GM23338 (cell line): Measurements from ENCODE around the gene FTH1. TPM values are rescaled to one million over a fixed set of nuclear protein-coding genes. Genes with fewer than 3 reads are reported as not detected.
"Not testable (repeated sequence)": the region's sequence is repeated elsewhere in the genome, so short reads cannot be mapped to it uniquely, and the experiment has no call there.

Source experiments
- ATAC-seq: fragments of 200-7000 bp; cut with Tn5 transposase; 3 replicates; pipeline ENCODE4 v1.9.1; 2020
- DNase-seq: peaks from one replicate; pipeline ENCODE4 v3.0.0-alpha.2; 2015; ENCODE audit warnings: low spot score
- H2AFZ ChIP-seq: fragments of 200-600 bp; sonication (generic); 2 replicates; pipeline ENCODE4 v1.8.0; 2016; ENCODE audit warnings: antibody characterized with exemption, mild to moderate bottlenecking, moderate library complexity
- H3F3A ChIP-seq: fragments of 200-600 bp; sonication (generic); replicated peaks from 2 replicates; pipeline ENCODE4 v1.8.0; 2017; ENCODE audit warnings: antibody characterized with exemption, mixed run types, low read depth
- H3K27ac ChIP-seq: fragments of 200-600 bp; sonication (generic); 2 replicates; pipeline ENCODE4 v1.6.1; 2016; ENCODE audit warnings: low read depth
- H3K27me3 ChIP-seq: fragments of 200-600 bp; sonication (generic); 2 replicates; pipeline ENCODE4 v1.8.0; 2016; ENCODE audit warnings: mild to moderate bottlenecking, mixed run types, moderate library complexity; ENCODE audit not compliant: insufficient read depth
- H3K36me3 ChIP-seq: fragments of 200-600 bp; sonication (generic); 2 replicates; pipeline ENCODE4 v1.8.0; 2016; ENCODE audit warnings: mild to moderate bottlenecking; ENCODE audit not compliant: insufficient read depth
- H3K4me1 ChIP-seq: fragments of 200-600 bp; sonication (generic); 2 replicates; pipeline ENCODE4 v1.8.0; 2016; ENCODE audit warnings: mild to moderate bottlenecking, moderate library complexity; ENCODE audit not compliant: insufficient read depth
- H3K4me2 ChIP-seq: fragments of 200-600 bp; sonication (generic); 2 replicates; pipeline ENCODE4 v1.7.1; 2017; ENCODE audit warnings: mixed run types
- H3K4me3 ChIP-seq: fragments of 200-600 bp; sonication (generic); 2 replicates; pipeline ENCODE4 v1.6.1; 2016; ENCODE audit warnings: mixed run types
- H3K79me2 ChIP-seq: fragments of 200-600 bp; sonication (generic); replicated peaks from 2 replicates; pipeline ENCODE4 v1.8.0; 2017; ENCODE audit warnings: mild to moderate bottlenecking; ENCODE audit not compliant: insufficient read depth
- H3K9me2 ChIP-seq: fragments of 200-600 bp; sonication (generic); 2 replicates; pipeline ENCODE4 v1.8.0; 2017; ENCODE audit not compliant: insufficient read depth
- H4K20me1 ChIP-seq: fragments of 200-600 bp; sonication (generic); replicated peaks from 2 replicates; pipeline ENCODE4 v1.8.0; 2017; ENCODE audit warnings: mild to moderate bottlenecking; ENCODE audit not compliant: insufficient read depth
- H3K27ac Mint-ChIP-seq: 2 replicates; pipeline ENCODE4 v1.8.0; 2020; ENCODE audit warnings: inconsistent platforms, mild to moderate bottlenecking, moderate library complexity, mixed read lengths
- H3K27me3 Mint-ChIP-seq: 3 replicates; pipeline ENCODE4 v1.8.0; 2022; ENCODE audit warnings: low read depth, mild to moderate bottlenecking, moderate library complexity, mixed read lengths, inconsistent platforms; ENCODE audit not compliant: insufficient read depth, poor library complexity
- H3K36me3 Mint-ChIP-seq: 3 replicates; pipeline ENCODE4 v1.8.0; 2021; ENCODE audit warnings: low read depth, mild to moderate bottlenecking, inconsistent platforms, moderate library complexity, mixed read lengths
- H3K4me1 Mint-ChIP-seq: 3 replicates; pipeline ENCODE4 v1.8.0; 2020; ENCODE audit warnings: mild to moderate bottlenecking, inconsistent platforms, mixed read lengths
- H3K4me3 Mint-ChIP-seq: 3 replicates; pipeline ENCODE4 v1.8.0; 2021; ENCODE audit warnings: moderate library complexity, mild to moderate bottlenecking, inconsistent platforms, mixed read lengths
- H3K9me3 Mint-ChIP-seq: 3 replicates; pipeline ENCODE4 v1.8.0; 2020; ENCODE audit warnings: moderate library complexity, mild to moderate bottlenecking, inconsistent platforms, mixed read lengths
- CREB1 ChIP-seq: fragments of 250-450 bp; sonication (Bioruptor Pico); IDR thresholded peaks from 2 replicates; pipeline ENCODE4 v1.5.0; 2020; ENCODE audit warnings: low read depth, mild to moderate bottlenecking, moderate library complexity
- CTCF ChIP-seq, 2 experiments: fragments of 200-600 bp in 1 of 2; sonication (generic) in 1 of 2; conservative IDR thresholded peaks; 2 replicates each; pipeline versions ENCODE4 v1.5.1 to v1.6.1; 2016 to 2017; ENCODE audit warnings: antibody characterized with exemption in 2 of 2, low read depth in 2 of 2, mild to moderate bottlenecking in 2 of 2, moderate library complexity in 1 of 2
- EZH2 ChIP-seq: fragments of 200-600 bp; sonication (generic); IDR thresholded peaks from one replicate; pipeline ENCODE4 v1.8.0; 2017; ENCODE audit warnings: antibody characterized with exemption, mild to moderate bottlenecking, low read depth; ENCODE audit not compliant: unreplicated experiment
- EZH2phosphoT487 ChIP-seq: fragments of 200-600 bp; sonication (generic); IDR thresholded peaks from one replicate; pipeline ENCODE4 v1.8.1; 2018; ENCODE audit warnings: antibody characterized with exemption; ENCODE audit not compliant: unreplicated experiment
- JUNB ChIP-seq: IDR thresholded peaks from one replicate; pipeline ENCODE4 v1.6.1; 2016; ENCODE audit warnings: antibody characterized with exemption; ENCODE audit not compliant: unreplicated experiment
- NANOG ChIP-seq: IDR thresholded peaks from 2 replicates; pipeline ENCODE4 v1.6.1; 2016; ENCODE audit warnings: antibody characterized with exemption, borderline replicate concordance
- POLR2AphosphoS5 ChIP-seq: IDR thresholded peaks from 2 replicates; pipeline ENCODE4 v1.6.1; 2016; ENCODE audit warnings: antibody characterized with exemption, low read depth
- REST ChIP-seq: IDR thresholded peaks from one replicate; pipeline ENCODE4 v1.6.1; 2018; ENCODE audit warnings: antibody characterized with exemption; ENCODE audit not compliant: unreplicated experiment
- STAT1 ChIP-seq: IDR thresholded peaks from one replicate; pipeline ENCODE4 v1.6.1; 2016; ENCODE audit warnings: antibody characterized with exemption; ENCODE audit not compliant: unreplicated experiment
- ZNF114 ChIP-seq: fragments of 250-450 bp; sonication (Bioruptor Pico); IDR thresholded peaks from 2 replicates; pipeline ENCODE4 v1.5.0; 2020; ENCODE audit warnings: mild to moderate bottlenecking, moderate library complexity
- ZNF331 ChIP-seq: fragments of 250-450 bp; sonication (Bioruptor Pico); IDR thresholded peaks from 2 replicates; pipeline ENCODE4 v1.5.0; 2020; ENCODE audit warnings: low read depth, mild to moderate bottlenecking, moderate library complexity
- polyA plus RNA-seq: library from polyadenylated mRNA; unstranded; fragments of >200 nt; fragmentation: Nextera tagmentation; extraction: Ambion mirVana; gene quantifications from 2 replicates; pipeline ENCODE4 v1.2.1, GENCODE V29; 2016
- total RNA-seq: library from RNA; depleted of rRNA; stranded (reverse); fragments of >200 nt; shearing (Covaris generic); gene quantifications from 2 replicates; pipeline ENCODE4 v1.2.3, GENCODE V29; 2014

Gene FTH1
- total and polyA plus RNA-seq, 2 experiments from 2014 or later = 718 to 2,750 TPM

DNA sequence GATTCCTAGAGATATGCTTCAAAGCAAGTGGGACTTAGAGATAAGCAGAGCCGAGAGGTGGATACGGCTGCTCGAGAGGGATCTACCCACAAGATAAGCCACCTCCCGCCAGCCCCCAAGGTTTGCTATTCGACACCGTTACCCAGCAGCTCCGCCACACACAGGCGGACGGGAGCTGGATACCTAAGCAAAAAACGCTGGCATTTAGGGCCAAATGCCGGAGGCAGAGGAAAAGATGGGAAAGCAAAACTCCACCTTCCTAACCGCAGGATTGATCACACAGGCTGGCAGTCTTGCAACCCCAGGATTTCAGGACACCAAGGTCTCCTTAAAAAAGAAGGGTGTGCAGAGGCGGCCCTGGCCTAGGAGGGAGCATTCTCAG lies 709 bp downstream of the FTH1 start:
- H4K20me1 ChIP-seq = peaks cover 32% of the 10 kb centered on the region
- H3K27ac ChIP-seq = peak overlapping the region; percentile 97
- H3K79me2 ChIP-seq = peaks cover 43% of the 10 kb centered on the region
- H3K4me3 ChIP-seq = peak overlapping the region; percentile 100
- 0 out of 2 replicates have a peak, but pooled peaks cover 4% of the 10 kb centered on the region for H3K9me2 ChIP-seq
- H3K27me3 Mint-ChIP-seq = peaks cover 26% of the 10 kb centered on the region
- ATAC-seq = no peak
- no peak for TF ChIP-seq JUNB
- no peak for TF ChIP-seq NANOG
- TF ChIP-seq ZNF114 (CRISPR knock-in tag) = no peak
- TF ChIP-seq STAT1 = no peak
- TF ChIP-seq ZNF331 = no peak
- TF ChIP-seq REST = no peak
- no peak for TF ChIP-seq POLR2AphosphoS5
- TF ChIP-seq EZH2 = no peak
- TF ChIP-seq CTCF (conservative IDR thresholded peaks at IDR 0.05; ENCODE audit: low read depth in 2 of 2) = no peak
- no peak for TF ChIP-seq CREB1 (CRISPR knock-in tag)
- TF ChIP-seq EZH2phosphoT487 = no peak
- peaks cover 39% of the 10 kb centered on the region for H3K4me1 Mint-ChIP-seq
- peaks cover 27% of the 10 kb centered on the region for H3K36me3 ChIP-seq
- peaks cover 34% of the 10 kb centered on the region for H3F3A ChIP-seq
- peaks cover 48% of the 10 kb centered on the region for H3K36me3 Mint-ChIP-seq
- no peak overlapping the region for H2AFZ ChIP-seq
- peak overlapping the region; percentile 100 for H3K4me2 ChIP-seq
- H3K9me3 Mint-ChIP-seq = peaks cover 2% of the 10 kb centered on the region; the same call in 2 of the 3 replicates
- peak overlapping the region; percentile 95 for H3K4me3 Mint-ChIP-seq
- DNase-seq = peak; percentile 30
- H3K27ac Mint-ChIP-seq = peak overlapping the region; percentile 91
- peaks cover 37% of the 10 kb centered on the region for H3K4me1 ChIP-seq
- no peaks in the 10 kb centered on the region for H3K27me3 ChIP-seq

DNA sequence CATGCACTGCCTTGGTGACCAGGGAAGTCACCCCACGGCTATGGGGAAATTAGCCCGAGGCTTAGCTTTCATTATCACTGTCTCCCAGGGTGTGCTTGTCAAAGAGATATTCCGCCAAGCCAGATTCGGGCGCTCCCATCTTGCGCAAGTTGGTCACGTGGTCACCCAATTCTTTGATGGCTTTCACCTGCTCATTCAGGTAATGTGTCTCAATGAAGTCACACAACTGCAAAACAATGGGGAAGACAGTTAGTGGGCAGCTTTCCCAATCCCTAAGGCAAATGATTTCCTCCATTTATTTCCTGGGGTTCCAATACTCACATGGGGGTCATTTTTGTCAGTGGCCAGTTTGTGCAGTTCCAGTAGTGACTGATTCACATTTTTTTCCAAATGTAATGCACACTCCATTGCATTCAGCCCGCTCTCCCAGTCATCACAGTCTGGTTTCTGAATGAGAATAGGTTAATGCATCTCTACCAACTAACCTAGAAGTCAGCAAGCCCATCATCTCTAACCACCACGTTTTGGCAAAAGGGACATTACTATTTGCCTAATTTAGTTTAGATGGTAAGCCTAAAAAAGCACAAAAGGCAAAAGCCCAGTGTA lies 2.7 kb downstream of the FTH1 start:
- H3K4me1 ChIP-seq = peaks cover 29% of the 10 kb centered on the region
- not testable (repeated sequence) for H2AFZ ChIP-seq, ATAC-seq, DNase-seq, H3K9me2 ChIP-seq, H3K27ac Mint-ChIP-seq, H3K27me3 ChIP-seq, H3K9me3 Mint-ChIP-seq
- peak overlapping the region; percentile 100; the same call in 1 of the 2 replicates for H3K4me2 ChIP-seq
- H3K4me3 ChIP-seq = peak overlapping the region; percentile 100
- H3K79me2 ChIP-seq = peaks cover 43% of the 10 kb centered on the region
- peaks cover 27% of the 10 kb centered on the region for H3F3A ChIP-seq
- Mint-ChIP-seq H3K4me1 (peaks cover 24% of the 10 kb centered on the region), H3K27me3 (peaks cover 22% of the 10 kb centered on the region), H3K4me3 (peak overlapping the region; percentile 95), H3K36me3 (peaks cover 49% of the 10 kb centered on the region)
- peaks cover 27% of the 10 kb centered on the region for H3K36me3 ChIP-seq
- peak overlapping the region; percentile 50; the same call in 1 of the 2 replicates for H3K27ac ChIP-seq
- H4K20me1 ChIP-seq = peaks cover 32% of the 10 kb centered on the region
